HG02642 (cell line): ENCODE data around the gene TSC22D1.
"Not testable (repeated sequence)": the region's sequence is repeated elsewhere in the genome, so short reads cannot be mapped to it uniquely, and the experiment has no call there.

Experiments
- ATAC-seq: cut with Tn5 transposase; IDR thresholded peaks from one replicate; pipeline ENCODE4 v1.9.1; 2021; ENCODE audit warnings: mild to moderate bottlenecking; ENCODE audit not compliant: unreplicated experiment, poor library complexity

The TSC22D1 gene

GRCh38 chr13:44575741-44576350 is at the start of gene TSC22D1:
Gene TSC22D1 (minus strand): TSS chr13:44576330. CDS start chr13:44576074, 256 bp downstream.
- no peak for ATAC-seq

GRCh38 chr13:44622708-44623107 is 46.6 kb upstream of the TSC22D1 start:
- ATAC-seq = no peak

GRCh38 chr13:44622261-44622660 is 46.1 kb upstream of the TSC22D1 start:
- ATAC-seq = no peak

GRCh38 chr13:44620057-44620456 is 43.9 kb upstream of the TSC22D1 start:
- ATAC-seq = no peak

- ATAC-seq = no peak
These were observed 43.5 kb upstream of the TSC22D1 start for GRCh38 chr13:44619651-44620050.

- ATAC-seq = no peak
These were observed 42.2 kb upstream of the TSC22D1 start for GRCh38 chr13:44618326-44618725.

- no peak for ATAC-seq
These were observed 41.5 kb upstream of the TSC22D1 start for GRCh38 chr13:44617648-44618047.

- no peak for ATAC-seq
These were observed 33.0 kb upstream of the TSC22D1 start for GRCh38 chr13:44609137-44609536.

- ATAC-seq = no peak
These were observed 29.6 kb upstream of the TSC22D1 start for GRCh38 chr13:44605721-44606120.

- ATAC-seq = no peak
These were observed 29.1 kb upstream of the TSC22D1 start for GRCh38 chr13:44605275-44605674.

GRCh38 chr13:44601586-44601985 is 25.5 kb upstream of the TSC22D1 start:
- ATAC-seq = no peak

GRCh38 chr13:44593861-44594592 is 17.9 kb upstream of the TSC22D1 start:
- ATAC-seq = not testable (repeated sequence)

- no peak for ATAC-seq
These were observed 16.2 kb upstream of the TSC22D1 start for GRCh38 chr13:44592216-44592847.

- ATAC-seq = no peak
These were observed 15.2 kb upstream of the TSC22D1 start for GRCh38 chr13:44591316-44591715.

GRCh38 chr13:44583137-44583536 is 7.0 kb upstream of the TSC22D1 start:
- no peak for ATAC-seq

GRCh38 chr13:44578067-44578400 is 1.9 kb upstream of the TSC22D1 start:
- no peak for ATAC-seq

- ATAC-seq = peak; percentile 72
These were observed 1.3 kb upstream of the TSC22D1 start for GRCh38 chr13:44577236-44578066.

- ATAC-seq = peak; percentile 22
These were observed 463 bp upstream of the TSC22D1 start for GRCh38 chr13:44576351-44577235.

GRCh38 chr13:44575035-44575434 is 1.1 kb downstream of the TSC22D1 start:
- ATAC-seq = no peak

GRCh38 chr13:44574466-44574855 is 1.7 kb downstream of the TSC22D1 start:
- no peak for ATAC-seq
